Progenitor cell of endocrine pancreas (in vitro differentiated cells): Measurements from ENCODE around the gene LENG9. TPM values are rescaled to one million over a fixed set of nuclear protein-coding genes. Genes with fewer than 3 reads are reported as not detected.

Experiments used
- DNase-seq: peaks from one replicate; pipeline ENCODE4 v3.0.0; 2021; ENCODE audit warnings: low spot score; ENCODE audit not compliant: unreplicated experiment
- H3K27ac Mint-ChIP-seq: 2 replicates; pipeline ENCODE4 v1.8.0; 2021; ENCODE audit warnings: mild to moderate bottlenecking, moderate library complexity, mixed read lengths
- H3K27me3 Mint-ChIP-seq: 2 replicates; pipeline ENCODE4 v1.8.0; 2021; ENCODE audit warnings: mixed read lengths
- H3K36me3 Mint-ChIP-seq: 2 replicates; pipeline ENCODE4 v1.8.0; 2022; ENCODE audit warnings: mixed read lengths; ENCODE audit not compliant: insufficient read depth
- H3K4me1 Mint-ChIP-seq: 2 replicates; pipeline ENCODE4 v1.8.0; 2021; ENCODE audit warnings: low read depth, mixed read lengths
- H3K4me3 Mint-ChIP-seq: 2 replicates; pipeline ENCODE4 v1.8.0; 2021; ENCODE audit warnings: low read depth, mild to moderate bottlenecking, moderate library complexity, mixed read lengths
- H3K9me3 Mint-ChIP-seq: 2 replicates; pipeline ENCODE4 v1.8.0; 2021; ENCODE audit warnings: low read depth, mixed read lengths
- total RNA-seq: library from RNA; stranded (reverse); gene quantifications from 2 replicates; pipeline ENCODE4 v1.2.1, GENCODE V29; 2021
- TF ChIP-seq, protein P1 (sequence below): fragments of 200-600 bp; sonication (generic); IDR thresholded peaks from one replicate; pipeline ENCODE4 v1.5.0; 2021; ENCODE audit warnings: antibody characterized with exemption, mild to moderate bottlenecking; ENCODE audit not compliant: unreplicated experiment

The LENG9 gene
- total RNA-seq, 1 donor from 2014 or later: 0.72 TPM

DNA sequence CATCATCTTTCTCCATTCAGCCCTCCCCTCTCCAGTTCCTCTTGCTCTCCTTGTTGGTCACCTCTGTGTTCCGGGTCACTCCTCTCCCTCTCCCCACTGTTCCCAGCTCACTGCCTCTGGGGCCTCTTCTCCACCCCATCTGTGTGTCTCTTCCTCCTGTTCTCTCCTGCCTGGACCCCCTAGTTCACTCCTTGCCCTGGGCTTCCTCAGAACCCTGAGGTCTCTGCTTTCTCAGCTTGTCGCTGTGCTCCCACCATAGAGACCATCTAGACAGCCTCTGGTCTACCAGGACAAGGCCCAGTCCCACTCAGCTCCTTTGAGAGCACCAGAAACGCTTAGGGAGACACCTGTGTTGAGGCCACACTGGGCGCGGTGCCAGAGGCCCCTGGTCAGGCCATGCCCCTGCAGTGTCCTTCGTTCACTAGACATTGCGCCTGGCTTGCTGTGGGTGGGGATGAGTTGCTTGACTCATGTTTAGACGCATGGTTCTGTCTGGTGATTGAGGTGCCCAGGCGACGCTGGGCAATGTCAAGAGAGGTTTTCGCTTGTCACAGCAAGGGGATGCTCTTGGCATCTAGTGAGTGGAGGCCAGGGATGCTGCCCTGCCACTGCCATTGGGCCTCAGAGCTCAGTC, 4.8 kb downstream of the LENG9 start:
- no peak for DNase-seq
- H3K36me3 Mint-ChIP-seq: peaks cover 21% of the 10 kb centered on the region
- peaks cover 1% of the 10 kb centered on the region for H3K4me1 Mint-ChIP-seq
- peak overlapping the region; percentile 74 for H3K27ac Mint-ChIP-seq
- peak overlapping the region; percentile 35 for H3K4me3 Mint-ChIP-seq
- TF ChIP-seq, protein P1, sequence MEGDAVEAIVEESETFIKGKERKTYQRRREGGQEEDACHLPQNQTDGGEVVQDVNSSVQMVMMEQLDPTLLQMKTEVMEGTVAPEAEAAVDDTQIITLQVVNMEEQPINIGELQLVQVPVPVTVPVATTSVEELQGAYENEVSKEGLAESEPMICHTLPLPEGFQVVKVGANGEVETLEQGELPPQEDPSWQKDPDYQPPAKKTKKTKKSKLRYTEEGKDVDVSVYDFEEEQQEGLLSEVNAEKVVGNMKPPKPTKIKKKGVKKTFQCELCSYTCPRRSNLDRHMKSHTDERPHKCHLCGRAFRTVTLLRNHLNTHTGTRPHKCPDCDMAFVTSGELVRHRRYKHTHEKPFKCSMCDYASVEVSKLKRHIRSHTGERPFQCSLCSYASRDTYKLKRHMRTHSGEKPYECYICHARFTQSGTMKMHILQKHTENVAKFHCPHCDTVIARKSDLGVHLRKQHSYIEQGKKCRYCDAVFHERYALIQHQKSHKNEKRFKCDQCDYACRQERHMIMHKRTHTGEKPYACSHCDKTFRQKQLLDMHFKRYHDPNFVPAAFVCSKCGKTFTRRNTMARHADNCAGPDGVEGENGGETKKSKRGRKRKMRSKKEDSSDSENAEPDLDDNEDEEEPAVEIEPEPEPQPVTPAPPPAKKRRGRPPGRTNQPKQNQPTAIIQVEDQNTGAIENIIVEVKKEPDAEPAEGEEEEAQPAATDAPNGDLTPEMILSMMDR: no peak
- no peaks in the 10 kb centered on the region for H3K9me3 Mint-ChIP-seq
- H3K27me3 Mint-ChIP-seq: peaks cover 2% of the 10 kb centered on the region

DNA sequence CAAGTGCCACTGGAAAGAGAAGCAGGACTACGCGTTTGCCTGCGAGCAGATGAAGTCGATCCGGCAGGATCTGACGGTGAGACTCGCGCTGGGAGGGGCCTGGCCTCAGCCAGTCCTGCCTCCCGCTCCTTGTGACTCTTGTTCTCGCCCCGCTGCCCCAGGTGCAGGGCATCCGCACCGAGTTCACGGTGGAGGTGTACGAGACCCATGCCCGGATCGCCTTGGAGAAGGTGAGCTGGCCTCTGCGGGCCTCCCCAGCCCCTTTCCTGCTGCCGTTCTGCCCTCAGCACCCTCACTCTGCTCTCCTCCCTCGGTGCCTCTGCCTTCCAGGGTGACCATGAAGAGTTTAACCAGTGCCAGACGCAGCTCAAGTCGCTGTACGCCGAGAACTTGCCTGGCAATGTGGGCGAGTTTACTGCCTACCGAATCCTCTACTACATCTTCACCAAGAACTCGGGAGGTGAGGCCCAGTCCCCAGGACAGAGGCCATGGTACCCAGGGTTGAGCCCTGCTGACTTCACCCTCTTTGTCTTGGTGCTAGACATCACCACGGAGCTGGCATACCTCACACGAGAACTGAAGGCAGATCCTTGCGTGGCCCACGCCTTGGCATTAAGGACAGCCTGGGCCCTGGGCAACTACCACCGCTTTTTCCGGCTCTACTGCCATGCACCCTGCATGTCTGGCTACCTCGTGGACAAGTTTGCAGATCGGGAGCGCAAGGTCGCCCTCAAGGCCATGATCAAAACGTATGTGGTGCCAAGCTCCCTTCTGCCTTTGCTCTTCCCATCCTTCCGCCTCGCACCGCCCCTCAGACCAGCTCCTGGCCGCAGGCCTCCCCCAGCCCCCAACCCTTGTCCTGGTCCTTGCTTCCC, 5.6 kb downstream of the LENG9 start:
- no peaks in the 10 kb centered on the region for H3K27me3 Mint-ChIP-seq
- peaks cover 23% of the 10 kb centered on the region for H3K36me3 Mint-ChIP-seq
- no peak overlapping the region for H3K27ac Mint-ChIP-seq
- no peaks in the 10 kb centered on the region for H3K9me3 Mint-ChIP-seq
- H3K4me1 Mint-ChIP-seq: no peaks in the 10 kb centered on the region
- no peak overlapping the region for H3K4me3 Mint-ChIP-seq
- DNase-seq: no peak
- TF ChIP-seq, protein P1: no peak

DNA sequence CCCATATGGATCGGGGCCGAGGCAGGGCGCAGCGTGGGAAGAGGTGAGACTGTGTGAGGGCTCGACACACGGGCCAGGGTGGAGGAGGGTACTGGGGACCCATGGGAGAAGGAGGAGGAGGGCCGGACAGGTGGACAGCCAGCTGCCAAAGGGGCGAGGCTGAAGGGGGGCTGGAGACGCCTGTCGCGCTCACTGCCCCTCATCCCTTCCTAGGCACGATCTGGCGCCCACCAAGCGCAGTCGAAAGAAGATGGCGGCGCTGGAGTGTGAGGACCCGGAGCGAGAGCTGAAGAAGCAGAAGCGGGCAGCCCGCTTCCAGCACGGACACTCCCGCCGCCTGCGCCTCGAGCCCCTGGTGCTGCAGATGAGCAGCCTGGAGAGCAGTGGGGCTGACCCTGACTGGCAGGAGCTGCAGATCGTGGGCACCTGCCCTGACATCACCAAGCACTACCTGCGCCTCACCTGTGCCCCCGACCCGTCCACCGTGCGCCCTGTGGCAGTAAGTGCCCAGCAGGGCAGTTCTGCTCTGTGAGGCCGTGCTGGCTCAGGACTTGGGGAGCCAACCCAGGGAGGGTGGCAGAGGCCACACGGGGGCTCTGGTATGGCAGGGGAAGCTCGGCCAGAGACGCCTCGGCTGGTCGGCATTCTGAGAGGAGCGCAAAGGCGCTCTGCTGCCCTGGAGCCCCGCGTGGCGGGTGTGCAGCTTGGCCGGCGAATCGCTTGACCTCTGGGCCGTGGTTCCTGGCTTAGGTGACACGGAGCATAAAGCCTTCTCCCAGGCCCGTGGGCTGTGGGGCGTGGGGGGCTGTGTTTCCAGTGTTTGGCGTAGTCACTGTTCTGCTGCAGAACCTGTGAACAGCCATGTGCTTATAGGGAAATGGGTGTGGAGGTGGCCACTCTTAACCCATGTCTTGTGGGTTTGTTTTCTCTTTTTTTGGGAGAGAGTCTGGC, 6.9 kb downstream of the LENG9 start:
- Mint-ChIP-seq H3K27ac (no peak overlapping the region), H3K9me3 (no peaks in the 10 kb centered on the region), H3K36me3 (peaks cover 23% of the 10 kb centered on the region), H3K4me3 (no peak overlapping the region), H3K27me3 (no peaks in the 10 kb centered on the region), H3K4me1 (no peaks in the 10 kb centered on the region)
- no peak for DNase-seq
- TF ChIP-seq, protein P1: no peak

DNA sequence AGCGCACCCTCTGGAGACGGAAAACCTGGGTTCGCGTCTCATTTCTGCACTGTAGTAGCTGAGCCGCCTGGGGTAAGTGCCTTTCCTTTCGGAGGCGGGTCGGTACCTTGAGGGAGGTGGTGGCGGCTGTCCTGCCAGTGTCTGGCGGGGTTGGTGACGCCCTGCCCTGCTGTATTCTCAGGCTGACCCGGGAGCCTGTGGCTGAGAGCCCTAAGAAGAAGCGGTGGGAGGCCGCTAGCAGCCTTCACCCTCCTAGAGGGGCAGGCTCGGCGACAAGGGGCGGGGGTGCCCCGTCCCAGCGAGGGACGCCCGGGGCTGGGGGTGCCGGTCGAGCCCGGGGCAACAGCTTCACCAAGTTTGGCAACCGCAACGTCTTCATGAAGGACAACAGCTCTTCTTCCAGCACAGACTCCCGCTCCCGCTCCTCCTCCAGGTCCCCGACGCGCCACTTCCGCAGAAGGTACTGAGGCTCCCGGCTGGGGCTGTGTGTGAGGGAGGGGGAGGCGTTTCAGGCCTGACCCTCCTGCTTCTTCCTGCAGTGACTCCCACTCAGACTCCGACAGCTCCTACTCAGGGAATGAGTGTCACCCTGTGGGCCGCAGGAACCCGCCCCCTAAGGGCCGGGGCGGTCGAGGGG, 7.7 kb downstream of the LENG9 start:
- peaks cover 19% of the 10 kb centered on the region for H3K36me3 Mint-ChIP-seq

More for the DNA sequence above, 7.7 kb downstream of the LENG9 start:
- DNase-seq: no peak
- TF ChIP-seq, protein P1: no peak
- H3K4me3 Mint-ChIP-seq: no peak overlapping the region
- H3K9me3 Mint-ChIP-seq: no peaks in the 10 kb centered on the region
- H3K27ac Mint-ChIP-seq: no peak overlapping the region
- H3K27me3 Mint-ChIP-seq: no peaks in the 10 kb centered on the region
- H3K4me1 Mint-ChIP-seq: peaks cover under 1% of the 10 kb centered on the region
